ENCODE results near the gene FAH. TPM values are rescaled to one million over a fixed set of nuclear protein-coding genes. Genes with fewer than 3 reads are reported as not detected.
A peak's percentile ranks its signal among the peaks of the same experiment; 100 is the strongest.

FAH gene
- total RNA-seq, 4 donors from 2014 or later = 11.1 to 15.0 (median 14.0) TPM

- Histone ChIP-seq H3K4me1 (peaks cover 10 to 45% (median 33%) of the 10 kb centered on the region in 4 donors), H3K4me3 (no peak overlapping the region), H3K9me3 (no peaks in the 10 kb centered on the region), H3K36me3 (peaks cover 0 to 27% (median 24%) of the 10 kb centered on the region in 4 donors), H3K27ac (replicated peaks in 1 of 4) (no peak overlapping the region), H3K27me3 (no peaks in the 10 kb centered on the region)
- WGBS = 92% methylated on average over 8 of the region's 8 CpGs
- DNase-seq (ENCODE audit: extremely low spot score) = no peak
- TF ChIP-seq POLR2A (IDR thresholded peaks at IDR 0.05; ENCODE audit: low read depth) (no peak), POLR2AphosphoS5 (IDR thresholded peaks at IDR 0.05) (no peak), CTCF (IDR thresholded peaks at IDR 0.05) (no peak), EP300 (IDR thresholded peaks at IDR 0.05) (no peak)
- intact Hi-C loops (cut with DNase I) = no loop called here
Observed at GRCh38 chr15:80156176-80156720, 3.4 kb downstream of the FAH start.

- peaks cover 0 to 35% (median 33%) of the 10 kb centered on the region in 4 donors for H3K36me3 ChIP-seq
- no peak for DNase-seq (ENCODE audit: extremely low spot score)
- H3K27me3 ChIP-seq = no peaks in the 10 kb centered on the region
- no peaks in the 10 kb centered on the region for H3K9me3 ChIP-seq
- H3K27ac ChIP-seq (replicated peaks in 1 of 4) = no peak overlapping the region
- H3K4me1 ChIP-seq = peaks cover 10 to 35% (median 32%) of the 10 kb centered on the region in 4 donors
- no peak overlapping the region for H3K4me3 ChIP-seq
- 96% methylated on average over 5 of the region's 5 CpGs for WGBS
- intact Hi-C loops (cut with DNase I) = no loop called here
- TF ChIP-seq CTCF (IDR thresholded peaks at IDR 0.05) = no peak
Observed at GRCh38 chr15:80157215-80157614, 4.4 kb downstream of the FAH start.

- Histone ChIP-seq H3K9me3 (no peaks in the 10 kb centered on the region), H3K4me1 (peaks cover 0 to 23% (median 19%) of the 10 kb centered on the region in 4 donors), H3K4me3 (no peak overlapping the region), H3K27me3 (no peaks in the 10 kb centered on the region), H3K27ac (replicated peaks in 1 of 4) (no peak overlapping the region), H3K36me3 (peaks cover 0 to 55% (median 47%) of the 10 kb centered on the region in 4 donors)
- intact Hi-C loops (cut with DNase I) = no loop called here
- 78% methylated on average over 4 of the region's 5 CpGs for WGBS
- no peak for DNase-seq (ENCODE audit: extremely low spot score)
- TF ChIP-seq CTCF (IDR thresholded peaks at IDR 0.05) (no peak), EP300 (IDR thresholded peaks at IDR 0.05) (no peak), POLR2A (IDR thresholded peaks at IDR 0.05; ENCODE audit: low read depth) (no peak), POLR2AphosphoS5 (IDR thresholded peaks at IDR 0.05) (no peak)
Observed at GRCh38 chr15:80159301-80159700, 6.5 kb downstream of the FAH start.

- H3K27ac ChIP-seq (replicated peaks in 1 of 4) = peak overlapping the region in 1 of 4 donors; percentile 16
- no peak for TF ChIP-seq EP300 (IDR thresholded peaks at IDR 0.05)
- TF ChIP-seq POLR2A (IDR thresholded peaks at IDR 0.05; ENCODE audit: low read depth) = no peak
- no peak for TF ChIP-seq CTCF (IDR thresholded peaks at IDR 0.05)
- TF ChIP-seq POLR2AphosphoS5 (IDR thresholded peaks at IDR 0.05) = no peak
- no peaks in the 10 kb centered on the region for H3K27me3 ChIP-seq
- H3K4me1 ChIP-seq = peaks cover 0 to 17% (median 15%) of the 10 kb centered on the region in 4 donors
- no peak overlapping the region for H3K4me3 ChIP-seq
- H3K9me3 ChIP-seq = no peaks in the 10 kb centered on the region
- peak; percentile 90 for DNase-seq (ENCODE audit: extremely low spot score)
- H3K36me3 ChIP-seq = peaks cover 0 to 62% (median 47%) of the 10 kb centered on the region in 4 donors
- WGBS = 94% methylated on average over 9 of the region's 12 CpGs
- intact Hi-C loops (cut with DNase I) = no loop called here
Observed at GRCh38 chr15:80159811-80160569, 7.2 kb downstream of the FAH start.
